ENCODE data around the gene TRAPPC3L. TPM values are rescaled to one million over a fixed set of nuclear protein-coding genes. Genes with fewer than 3 reads are reported as not detected.
A peak's percentile ranks its signal among the peaks of the same experiment; 100 is the strongest.

The TRAPPC3L gene
- total RNA-seq, 1 donor from 2014 or later: 0.40 TPM

GRCh38 chr6:116561377-116562018 is 16.0 kb upstream of the TRAPPC3L start:
- ATAC-seq: peak; percentile 58
- intact Hi-C loops (cut with micrococcal nuclease): no loop called here
- DNase-seq: peak; percentile 78

DNA sequence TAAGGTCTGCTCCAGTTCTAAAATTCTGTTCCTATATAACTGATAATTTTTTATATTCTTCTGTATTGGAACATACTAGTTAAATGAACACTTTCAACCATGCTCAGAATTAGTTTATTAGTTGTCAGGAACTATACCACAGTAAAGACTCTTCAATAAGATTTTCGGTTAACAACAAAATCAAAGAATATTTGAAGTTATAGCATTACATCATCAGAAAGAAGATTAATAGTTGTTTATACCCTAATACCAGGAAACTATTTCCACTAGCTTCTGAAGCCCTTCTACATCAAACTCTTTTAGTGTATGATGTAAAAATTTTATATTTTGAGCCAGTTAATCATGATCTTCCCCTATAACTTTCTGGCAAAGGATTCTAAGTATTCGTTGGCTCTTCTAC is 14.6 kb upstream of the TRAPPC3L start:
- ATAC-seq: no peak
- intact Hi-C loops (cut with micrococcal nuclease): no loop called here
- DNase-seq: no peak

GRCh38 chr6:116557893-116558292 is 12.4 kb upstream of the TRAPPC3L start:
- intact Hi-C loops (cut with micrococcal nuclease): no loop called here
- DNase-seq (no peak), ATAC-seq (peak; percentile 89)

DNA sequence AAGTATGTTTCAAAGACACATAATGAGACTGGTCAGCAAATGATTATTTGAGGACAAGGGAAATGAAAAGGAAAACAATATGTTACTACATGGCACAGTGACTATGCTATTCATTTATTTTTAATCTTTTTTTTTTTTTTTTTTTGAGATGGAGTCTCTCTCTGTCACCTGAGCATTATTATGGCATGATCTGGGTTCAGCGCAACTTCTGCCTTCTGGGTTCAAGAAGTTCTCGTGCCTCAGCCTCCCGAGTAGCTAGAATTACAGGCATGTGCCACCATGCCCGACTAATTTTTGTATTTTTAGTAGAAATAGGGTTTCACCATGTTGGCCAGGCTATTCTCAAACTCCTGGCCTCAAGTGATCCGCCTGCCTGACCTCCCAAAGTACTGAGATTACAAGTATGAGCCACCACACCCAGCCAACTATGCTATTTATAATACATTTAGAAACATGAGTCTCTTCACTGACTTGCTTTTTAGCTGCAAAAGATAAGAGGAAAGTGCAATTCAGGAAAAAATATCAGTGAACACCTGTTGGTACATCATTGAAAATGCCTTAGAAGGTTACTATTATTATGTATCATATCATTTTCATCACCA is 11.4 kb upstream of the TRAPPC3L start:
- intact Hi-C loops (cut with micrococcal nuclease): no loop called here
- DNase-seq (no peak), ATAC-seq (peak; percentile 58)

DNA sequence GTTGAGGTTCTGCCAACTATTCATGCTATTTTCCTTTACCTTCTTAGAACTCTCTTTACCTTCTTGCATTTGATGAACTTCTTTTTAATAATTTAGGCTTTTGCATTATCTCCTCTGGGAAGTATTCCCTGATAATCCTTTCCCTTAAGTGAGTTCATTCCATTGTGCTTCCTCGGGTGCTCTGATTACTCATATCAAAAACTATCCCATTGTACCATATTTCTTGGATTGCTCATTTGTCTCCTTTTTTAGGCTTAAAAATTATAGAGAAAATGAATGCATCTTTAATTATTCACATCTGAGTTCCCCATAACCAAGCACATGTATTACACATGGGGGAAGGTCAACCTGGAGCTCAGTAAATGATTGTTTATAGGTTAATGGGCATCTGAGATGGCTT is 10.6 kb upstream of the TRAPPC3L start:
- ATAC-seq (no peak), DNase-seq (no peak)
- intact Hi-C loops (cut with micrococcal nuclease): no loop called here

- intact Hi-C loops (cut with micrococcal nuclease): no loop called here
- no peak for DNase-seq
- ATAC-seq: no peak
Measured at GRCh38 chr6:116553451-116553850, 8.0 kb upstream of the TRAPPC3L start, which contains the start of gene CALHM4. Gene CALHM4 (plus strand): TSS chr6:116553751. CDS start chr6:116553794, 43 bp downstream.

DNA sequence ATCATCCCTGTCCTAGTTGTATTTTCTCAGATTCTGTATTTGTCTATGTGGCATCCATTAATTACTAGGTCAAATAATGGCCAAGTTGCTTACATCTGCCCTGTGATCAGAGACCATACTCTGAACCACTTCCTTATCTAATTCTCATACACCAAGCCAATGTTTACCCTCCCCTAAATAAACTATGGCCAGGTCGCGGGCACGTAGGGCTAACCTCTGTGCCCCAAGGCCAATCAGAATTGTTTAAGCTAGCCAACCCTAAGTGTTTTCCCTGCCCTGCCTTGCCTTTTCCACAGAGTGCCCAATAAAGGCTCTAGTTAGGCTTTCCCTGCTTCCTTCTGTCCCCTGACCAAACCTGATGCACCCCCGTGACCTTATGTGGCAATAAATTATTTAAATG is 5.3 kb upstream of the TRAPPC3L start:
- DNase-seq (no peak), ATAC-seq (no peak)
- intact Hi-C loops (cut with micrococcal nuclease): no loop called here

DNA sequence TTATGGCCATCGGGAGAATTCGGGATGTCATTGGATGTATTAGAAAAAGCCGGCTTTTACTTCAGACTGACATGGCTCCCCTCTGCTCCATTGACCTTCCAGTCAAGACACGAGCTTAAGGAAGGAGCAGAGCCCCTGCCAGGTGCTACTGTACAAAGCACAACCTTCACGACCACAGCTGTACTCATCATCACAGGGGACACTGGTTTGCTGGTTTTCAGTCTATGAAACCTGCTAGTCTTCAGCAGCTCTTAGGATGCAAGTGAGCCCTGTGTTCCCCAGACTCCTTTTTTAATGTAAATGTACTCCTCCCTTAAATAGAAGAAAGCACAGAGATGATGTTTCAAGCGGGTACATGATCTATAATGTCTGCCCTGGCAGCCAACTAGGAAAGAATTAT is 1.9 kb upstream of the TRAPPC3L start:
- DNase-seq (no peak), ATAC-seq (no peak)
- intact Hi-C loops (cut with micrococcal nuclease): no loop called here

DNA sequence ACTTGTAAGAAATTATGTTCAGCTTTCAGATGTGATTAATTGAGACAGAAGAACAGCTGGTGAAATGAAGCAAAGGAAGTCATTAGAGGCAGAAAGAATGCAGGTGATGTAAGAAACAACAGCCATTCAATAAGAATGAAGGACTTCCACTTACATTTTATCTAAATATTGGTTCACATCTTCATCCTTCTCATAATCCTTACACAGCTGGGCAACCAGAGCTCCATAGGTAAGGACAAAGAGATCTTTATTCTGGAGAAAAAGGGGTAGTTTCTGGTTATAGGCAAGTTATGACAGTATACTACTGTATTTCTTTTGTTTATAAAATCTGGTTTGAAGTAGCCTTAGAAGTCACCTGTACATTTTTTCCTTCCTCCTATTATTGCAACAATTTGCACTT is 2.3 kb downstream of the TRAPPC3L start:
- DNase-seq (no peak), ATAC-seq (no peak)
- intact Hi-C loops (cut with micrococcal nuclease): no loop called here

- intact Hi-C loops (cut with micrococcal nuclease): no loop called here
- no peak for DNase-seq
- no peak for ATAC-seq
Measured at GRCh38 chr6:116542426-116542825, 3.1 kb downstream of the TRAPPC3L start.

DNA sequence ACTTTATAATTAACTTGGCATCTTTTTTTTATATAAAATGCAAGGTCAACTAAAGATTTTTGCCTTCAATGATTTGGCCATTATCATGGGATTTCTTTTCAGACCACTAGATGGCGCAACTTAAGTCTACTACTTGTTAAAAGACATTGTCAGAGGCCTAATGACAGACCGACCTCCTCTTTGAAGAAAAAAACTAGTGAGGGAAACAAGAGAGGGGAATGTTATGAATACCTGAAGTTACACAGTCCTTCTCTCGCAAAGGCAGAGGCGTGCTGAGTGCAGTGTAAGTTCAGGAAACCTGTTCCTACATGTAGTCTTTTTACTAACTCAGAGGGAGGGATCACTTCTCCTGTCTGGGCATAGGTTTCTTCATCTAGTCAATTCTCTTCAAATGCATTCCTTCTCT is 9.3 kb downstream of the TRAPPC3L start:
- no peak for DNase-seq
- peak; percentile 50 for ATAC-seq
- intact Hi-C loops (cut with micrococcal nuclease): loop anchor here (10.0 kb wide), 1 partner anchor 251 kb away; no protein-coding TSS in a partner anchor

DNA sequence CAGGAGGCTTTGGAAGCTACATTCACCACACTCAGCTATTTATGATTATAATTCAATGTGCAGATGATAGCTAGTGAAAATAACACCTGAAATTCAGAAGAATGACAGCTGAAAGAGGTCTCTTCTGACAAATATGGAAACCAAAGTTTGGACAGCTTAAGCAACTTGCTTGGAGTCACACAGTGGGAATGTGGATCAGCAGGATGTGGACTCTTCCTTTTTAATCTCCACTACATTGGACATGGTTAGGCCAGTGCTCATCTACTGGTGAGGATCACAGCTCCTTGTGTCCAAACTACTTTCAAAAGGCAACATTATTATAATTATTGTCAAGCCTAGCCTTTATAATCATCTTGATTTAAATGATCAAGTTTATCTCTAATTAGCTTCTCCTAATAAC is 10.4 kb downstream of the TRAPPC3L start:
- ATAC-seq: no peak
- intact Hi-C loops (cut with micrococcal nuclease): loop anchor here (10.0 kb wide), 1 partner anchor 250 kb away; no protein-coding TSS in a partner anchor
- no peak for DNase-seq

- no peak for DNase-seq
- intact Hi-C loops (cut with micrococcal nuclease): loop anchor here (10.0 kb wide), 1 partner anchor 249 kb away; no protein-coding TSS in a partner anchor
- ATAC-seq: no peak
Measured at GRCh38 chr6:116533233-116533957, 12.1 kb downstream of the TRAPPC3L start.

DNA sequence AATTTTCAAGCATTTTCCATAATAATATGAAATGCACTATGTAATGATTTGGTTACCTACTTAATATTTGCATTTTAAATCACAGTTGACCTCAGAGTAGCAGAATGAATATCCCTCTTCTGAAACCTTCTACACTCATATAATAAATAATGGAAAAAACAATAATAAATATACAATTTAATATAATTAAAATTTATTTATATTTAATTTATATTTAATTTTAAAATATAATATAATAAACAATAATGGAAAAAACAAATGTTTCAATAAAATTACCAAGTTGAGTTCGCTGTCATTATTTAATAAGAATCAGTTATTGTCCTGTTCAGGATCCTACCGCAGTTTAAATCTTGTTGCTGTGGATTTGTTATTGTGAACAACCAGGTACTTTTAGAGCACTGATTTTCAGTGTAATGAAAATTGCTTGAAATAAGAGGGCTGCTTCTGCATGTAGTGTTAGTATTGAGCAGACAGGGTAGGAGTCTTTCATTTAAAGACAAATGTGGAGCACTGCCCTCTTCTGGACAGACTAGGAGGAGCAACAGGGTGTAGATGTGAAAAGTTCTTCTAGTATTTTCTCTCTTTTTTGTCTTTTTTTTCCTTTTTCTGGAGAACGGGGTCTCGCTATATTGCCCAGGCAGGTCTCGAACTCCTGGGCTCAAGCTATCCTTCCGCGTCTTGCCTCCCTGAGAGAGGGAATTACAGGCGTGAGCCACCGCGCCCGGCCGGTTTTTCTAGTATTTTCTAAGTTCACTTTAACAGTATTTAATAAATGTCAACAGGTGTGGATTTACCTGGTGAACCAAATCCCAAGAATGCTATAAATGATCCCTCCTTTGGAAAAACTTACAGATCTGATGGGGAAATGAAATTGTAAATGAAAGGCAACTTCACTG is 13.6 kb downstream of the TRAPPC3L start:
- ATAC-seq (peak; percentile 80), DNase-seq (peak; percentile 30)
- intact Hi-C loops (cut with micrococcal nuclease): loop anchor here (10.0 kb wide), 1 partner anchor 247 kb away; no protein-coding TSS in a partner anchor

GRCh38 chr6:116530436-116530835 is 15.0 kb downstream of the TRAPPC3L start:
- DNase-seq (no peak), ATAC-seq (no peak)
- intact Hi-C loops (cut with micrococcal nuclease): loop anchor here (10.0 kb wide), 1 partner anchor 246 kb away; no protein-coding TSS in a partner anchor

GRCh38 chr6:116529466-116530290 is 15.8 kb downstream of the TRAPPC3L start:
- intact Hi-C loops (cut with micrococcal nuclease): loop anchor here (10.0 kb wide), 1 partner anchor 245 kb away; no protein-coding TSS in a partner anchor
- ATAC-seq (no peak), DNase-seq (no peak)

DNA sequence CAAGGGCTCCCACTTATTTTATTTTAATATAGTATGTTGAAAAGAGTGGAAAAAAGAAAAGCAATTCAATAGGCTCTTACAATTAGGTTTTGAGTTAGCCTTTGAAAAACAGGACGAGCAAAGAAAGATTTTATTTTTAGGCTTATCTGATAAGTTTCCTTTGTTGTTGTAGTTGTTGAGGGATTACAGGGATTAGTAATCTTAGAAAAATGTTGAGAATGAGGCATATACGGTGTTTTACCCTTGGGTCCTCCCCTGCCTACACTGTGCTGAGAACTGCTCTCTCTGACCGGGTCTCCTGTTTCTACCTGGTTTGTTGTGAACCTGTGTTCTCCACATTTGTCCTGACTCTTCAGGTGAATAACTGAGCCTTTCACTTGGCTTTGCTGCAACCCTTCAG is 16.7 kb downstream of the TRAPPC3L start:
- DNase-seq (no peak), ATAC-seq (no peak)
- intact Hi-C loops (cut with micrococcal nuclease): no loop called here

- DNase-seq (no peak), ATAC-seq (no peak)
- intact Hi-C loops (cut with micrococcal nuclease): no loop called here
Measured at GRCh38 chr6:116528133-116528532, 17.4 kb downstream of the TRAPPC3L start.
